ENCODE results near the gene FAM47A.

DNA sequence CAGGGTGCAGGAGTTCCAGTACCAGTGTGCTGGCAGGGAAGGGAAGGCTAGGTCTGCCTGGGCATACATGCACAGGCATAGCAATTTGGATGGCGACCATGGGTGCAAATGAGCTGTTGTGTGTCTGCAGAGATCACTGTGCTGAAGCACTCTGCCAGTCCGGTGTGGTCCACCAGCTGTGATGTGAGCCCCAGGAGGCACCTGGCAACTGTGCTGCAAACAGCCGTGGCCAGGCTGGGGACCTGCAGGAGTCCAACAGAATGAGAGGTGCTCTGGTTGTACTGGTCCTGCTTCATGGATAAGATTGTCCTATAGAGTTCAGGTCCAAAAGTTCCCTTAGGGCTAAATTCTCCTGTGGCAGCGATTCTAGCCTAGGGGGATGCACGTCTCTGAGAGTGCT, 6.1 kb downstream of the FAM47A start:
- TF ChIP-seq POLR2A (IDR thresholded peaks at IDR 0.05) = no peak
- TF ChIP-seq, protein P1, sequence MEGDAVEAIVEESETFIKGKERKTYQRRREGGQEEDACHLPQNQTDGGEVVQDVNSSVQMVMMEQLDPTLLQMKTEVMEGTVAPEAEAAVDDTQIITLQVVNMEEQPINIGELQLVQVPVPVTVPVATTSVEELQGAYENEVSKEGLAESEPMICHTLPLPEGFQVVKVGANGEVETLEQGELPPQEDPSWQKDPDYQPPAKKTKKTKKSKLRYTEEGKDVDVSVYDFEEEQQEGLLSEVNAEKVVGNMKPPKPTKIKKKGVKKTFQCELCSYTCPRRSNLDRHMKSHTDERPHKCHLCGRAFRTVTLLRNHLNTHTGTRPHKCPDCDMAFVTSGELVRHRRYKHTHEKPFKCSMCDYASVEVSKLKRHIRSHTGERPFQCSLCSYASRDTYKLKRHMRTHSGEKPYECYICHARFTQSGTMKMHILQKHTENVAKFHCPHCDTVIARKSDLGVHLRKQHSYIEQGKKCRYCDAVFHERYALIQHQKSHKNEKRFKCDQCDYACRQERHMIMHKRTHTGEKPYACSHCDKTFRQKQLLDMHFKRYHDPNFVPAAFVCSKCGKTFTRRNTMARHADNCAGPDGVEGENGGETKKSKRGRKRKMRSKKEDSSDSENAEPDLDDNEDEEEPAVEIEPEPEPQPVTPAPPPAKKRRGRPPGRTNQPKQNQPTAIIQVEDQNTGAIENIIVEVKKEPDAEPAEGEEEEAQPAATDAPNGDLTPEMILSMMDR (IDR thresholded peaks at IDR 0.05) = no peak
- no peak for TF ChIP-seq POLR2AphosphoS5 (IDR thresholded peaks at IDR 0.05)
- TF ChIP-seq EP300 (IDR thresholded peaks at IDR 0.05) = no peak

Data from upper lobe of left lung (tissue), 4 donors.